COLO668 (cell line): ENCODE measurements around the gene RIN3.
"Not testable (repeated sequence)": the region's sequence is repeated elsewhere in the genome, so short reads cannot be mapped to it uniquely, and the experiment has no call there.

ENCODE experiments used
- DNase-seq: peaks from one replicate; lab custom pipeline; 2025; ENCODE audit not compliant: unreplicated experiment; lab: John Stamatoyannopoulos, UW

RIN3 gene

DNA sequence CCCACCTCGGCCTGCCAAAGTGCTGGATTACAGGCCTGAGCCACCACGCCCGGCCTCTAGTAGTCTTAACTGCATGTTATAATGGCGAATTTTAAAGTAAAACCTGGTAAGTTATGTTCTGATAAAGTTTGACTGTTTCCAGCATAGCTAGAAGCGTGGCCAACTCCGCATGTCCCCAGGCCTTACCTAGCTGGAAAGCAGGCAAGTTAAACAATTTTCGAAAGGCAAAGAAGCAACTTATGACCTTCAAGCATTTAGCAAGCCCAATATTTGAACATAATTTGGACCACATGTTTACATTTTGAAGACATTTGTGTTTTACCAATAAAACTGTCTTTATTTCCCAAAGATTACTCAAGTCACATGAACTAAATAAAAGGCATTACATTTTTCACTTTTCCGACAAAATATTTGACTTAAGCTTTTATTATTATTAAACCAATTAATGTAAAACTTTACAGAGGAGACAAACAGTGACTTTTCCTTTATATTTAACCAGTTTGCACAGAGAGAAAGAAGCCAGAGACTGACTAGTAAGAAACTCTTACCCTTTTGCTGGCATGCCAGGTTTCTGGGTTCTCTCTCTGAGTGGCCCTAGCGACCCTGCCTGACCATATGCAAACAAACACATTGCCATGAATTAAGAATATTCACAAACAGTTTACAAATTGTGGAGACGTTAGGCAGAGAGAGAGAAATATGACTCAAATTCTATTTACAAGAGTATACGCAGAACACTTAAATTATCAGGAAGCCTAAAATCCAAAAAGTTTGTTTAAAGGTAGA lies 106.3 kb downstream of the RIN3 start:
- no peak for DNase-seq

DNA sequence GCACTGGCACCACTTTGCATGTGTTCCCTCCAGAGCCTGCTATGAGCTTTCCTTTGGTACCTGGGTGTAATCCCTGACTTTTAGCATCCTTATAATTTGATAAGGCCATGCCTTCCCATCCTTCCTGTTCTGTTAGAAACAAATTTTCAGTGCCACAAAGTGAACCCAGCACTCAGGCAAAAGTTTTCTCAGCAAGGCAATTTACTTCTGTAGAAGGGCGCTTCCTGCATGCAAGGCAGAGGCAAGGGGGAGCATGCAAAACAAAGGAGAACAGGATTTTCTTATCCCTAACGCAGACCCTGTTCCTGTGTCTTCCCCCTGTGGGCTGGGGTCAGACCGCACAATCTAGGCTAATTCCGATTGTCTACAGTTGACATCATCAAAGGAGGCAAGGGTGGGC lies 108.7 kb downstream of the RIN3 start:
- DNase-seq = no peak

DNA sequence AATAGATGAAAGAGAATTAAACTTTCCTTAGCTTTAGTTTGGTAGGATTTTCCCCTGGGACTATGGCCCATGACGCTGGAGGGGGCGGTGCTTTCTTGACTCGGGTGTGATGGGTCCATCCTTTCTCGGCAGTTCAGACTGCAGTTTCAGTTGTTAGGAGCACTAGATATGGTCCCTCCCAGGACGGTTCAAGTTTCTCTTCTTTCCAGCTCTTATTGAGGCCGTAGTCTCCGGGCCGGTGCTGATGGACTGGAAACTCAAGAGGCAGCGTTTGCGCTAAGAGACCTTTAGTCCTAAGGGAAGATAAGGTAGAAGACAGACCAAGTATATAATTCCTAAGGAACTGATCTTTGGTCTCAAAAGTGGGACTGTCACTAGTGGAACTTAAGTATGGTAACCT lies 111.2 kb downstream of the RIN3 start:
- no peak for DNase-seq

DNA sequence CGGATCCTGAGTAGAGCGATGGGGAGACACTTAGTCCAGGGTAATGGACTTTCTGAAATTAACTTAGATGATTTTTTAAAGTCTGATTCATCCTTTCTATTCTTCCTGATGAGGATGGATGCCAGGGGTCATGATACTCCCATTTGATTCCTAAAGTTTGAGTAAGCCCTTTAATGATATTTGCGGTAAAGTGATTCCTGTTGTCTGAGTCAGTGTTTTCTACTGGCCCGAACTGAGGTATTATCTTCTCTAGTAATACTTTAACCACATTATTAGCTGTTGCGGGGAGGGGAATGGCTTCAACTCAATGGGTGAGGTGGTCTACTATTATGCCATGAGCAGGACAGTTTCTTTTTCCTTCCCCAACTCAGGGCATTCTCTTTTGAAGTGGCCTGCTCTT lies 111.6 kb downstream of the RIN3 start:
- no peak for DNase-seq

DNA sequence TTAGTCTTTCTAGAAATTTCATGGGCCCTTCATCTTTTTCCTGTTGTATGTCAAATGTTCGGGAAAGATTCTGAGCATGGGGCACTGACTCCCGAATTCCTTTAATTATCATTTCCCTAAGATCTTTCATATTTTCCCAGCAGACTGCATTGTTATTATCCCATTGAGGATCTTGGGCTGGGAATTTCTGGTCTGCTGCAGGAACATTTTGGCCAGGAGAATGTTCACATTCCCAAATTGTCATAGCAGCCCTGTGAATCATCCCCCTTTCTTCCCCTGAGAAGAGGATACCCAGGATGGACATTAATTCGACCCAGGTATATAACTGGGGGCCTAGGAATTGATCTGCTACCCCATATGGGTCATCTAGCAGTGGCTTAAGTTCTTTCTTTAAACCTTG lies 112.5 kb downstream of the RIN3 start:
- DNase-seq = no peak

DNA sequence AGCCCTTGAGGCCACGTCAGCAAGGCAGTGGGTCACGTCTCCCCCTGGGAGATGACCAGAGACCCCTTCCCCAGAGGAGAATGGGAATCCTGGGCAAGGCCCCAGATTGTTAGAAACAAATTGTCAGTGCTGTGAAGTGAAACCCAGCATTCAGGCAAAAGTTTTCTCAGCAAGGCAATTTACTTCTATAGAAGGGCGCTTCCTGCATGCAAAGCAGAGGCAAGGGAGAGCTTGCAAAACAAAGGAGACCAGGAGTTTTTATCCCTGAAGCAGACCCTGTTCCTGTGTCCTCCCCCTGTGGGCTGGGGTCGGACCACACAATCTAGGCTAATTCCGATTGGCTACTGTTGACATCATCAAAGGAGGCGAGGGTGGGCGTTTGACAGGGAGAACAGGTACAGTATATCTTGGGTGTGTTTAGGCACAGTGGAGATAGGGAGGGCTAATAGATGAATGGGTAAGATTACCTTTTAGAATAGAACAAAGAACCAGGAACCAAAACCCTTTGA lies 114.2 kb downstream of the RIN3 start:
- no peak for DNase-seq

DNA sequence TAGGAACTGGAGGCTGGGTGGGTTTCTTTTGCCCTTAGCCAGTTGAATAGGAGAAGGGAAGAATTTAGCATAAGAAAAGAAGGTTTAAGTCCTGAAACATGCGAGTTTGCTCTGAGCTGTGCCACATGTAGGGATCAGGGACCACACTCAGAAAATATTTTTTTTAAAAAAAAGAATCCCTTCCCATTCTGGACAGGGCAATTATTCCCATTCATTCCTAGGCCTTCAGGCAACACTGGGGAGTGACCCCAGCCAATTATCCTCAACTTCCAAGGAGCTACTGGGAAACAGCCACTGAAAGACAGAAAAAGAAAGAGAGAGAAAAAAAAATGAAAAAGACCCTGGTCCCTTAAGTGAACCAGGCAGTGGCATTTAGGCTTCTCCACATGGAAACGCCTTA lies 115.1 kb downstream of the RIN3 start:
- DNase-seq = no peak

DNA sequence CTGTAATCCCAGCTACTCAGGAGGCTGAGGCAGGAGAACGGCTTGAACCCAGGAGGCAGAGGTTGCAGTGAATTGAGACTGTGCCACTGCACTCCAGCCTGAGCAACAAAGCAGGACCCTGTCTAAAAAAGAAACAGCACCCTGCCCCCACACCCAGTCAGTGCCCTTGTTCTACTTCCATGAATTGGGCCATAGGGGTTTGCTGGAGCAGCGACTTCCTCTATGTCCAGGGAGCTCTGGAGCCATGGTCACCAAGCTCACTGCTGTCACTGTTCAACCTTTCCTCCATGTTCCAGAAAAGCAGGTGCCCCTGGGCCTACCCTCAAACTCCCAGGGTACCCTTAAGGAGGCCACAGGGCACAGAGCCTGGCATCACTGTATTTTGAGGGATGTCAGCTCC lies 116.8 kb downstream of the RIN3 start:
- DNase-seq = no peak

DNA sequence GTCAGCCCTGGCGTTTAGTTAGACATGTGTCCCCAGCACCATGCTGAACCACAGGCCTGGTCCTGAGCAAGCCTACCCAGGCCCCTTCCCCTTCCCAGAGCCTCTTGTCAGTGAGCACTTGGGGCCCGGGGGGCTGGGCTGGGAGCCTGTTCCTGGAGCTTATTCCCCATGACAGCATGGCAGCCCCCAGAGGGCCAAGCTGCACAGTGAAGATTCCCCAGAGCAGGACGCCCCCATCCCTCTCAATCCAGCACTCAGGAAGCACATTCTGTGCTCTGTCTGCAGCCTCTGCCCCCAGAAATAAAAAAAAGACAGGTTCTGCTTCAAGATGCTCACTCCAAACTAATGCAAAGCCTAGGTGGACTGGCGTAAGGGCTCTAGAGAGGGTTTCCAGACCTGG lies 117.5 kb downstream of the RIN3 start:
- DNase-seq = no peak

DNA sequence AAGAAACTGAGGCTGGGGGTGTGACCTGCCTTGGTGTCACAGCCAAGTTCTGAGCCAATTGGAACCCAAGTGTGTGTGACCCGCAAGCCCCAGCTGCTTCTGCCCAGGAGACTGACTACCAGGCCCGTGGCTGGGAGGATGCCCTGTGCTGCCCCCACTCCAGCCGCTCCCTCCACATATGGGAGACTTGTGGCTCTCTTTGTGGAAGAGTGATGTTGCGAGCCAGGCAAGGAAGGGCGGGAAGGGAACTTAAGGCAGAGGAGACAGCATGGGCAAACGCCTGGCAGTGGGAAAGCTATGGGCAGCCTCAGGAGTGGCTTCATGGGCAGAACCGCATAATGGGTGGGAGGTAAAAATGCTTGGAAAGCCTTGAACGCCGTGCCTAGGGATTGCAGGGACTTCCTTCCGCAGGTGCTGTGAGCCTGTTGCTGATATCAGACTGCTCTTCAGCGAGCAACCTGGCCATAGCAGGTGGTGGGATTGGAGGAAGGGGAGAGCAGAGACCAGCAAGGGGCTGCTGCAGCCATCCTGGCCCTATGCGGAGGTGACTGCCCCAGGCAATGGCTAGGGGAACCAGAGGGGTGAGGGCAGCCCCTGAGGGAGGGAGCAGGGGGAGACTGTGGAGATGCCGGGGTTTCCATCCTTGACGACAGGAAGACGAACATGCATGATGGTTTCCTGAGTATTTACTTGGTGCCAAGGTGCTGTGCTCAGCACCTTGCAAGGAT lies 119.1 kb downstream of the RIN3 start:
- DNase-seq = no peak

DNA sequence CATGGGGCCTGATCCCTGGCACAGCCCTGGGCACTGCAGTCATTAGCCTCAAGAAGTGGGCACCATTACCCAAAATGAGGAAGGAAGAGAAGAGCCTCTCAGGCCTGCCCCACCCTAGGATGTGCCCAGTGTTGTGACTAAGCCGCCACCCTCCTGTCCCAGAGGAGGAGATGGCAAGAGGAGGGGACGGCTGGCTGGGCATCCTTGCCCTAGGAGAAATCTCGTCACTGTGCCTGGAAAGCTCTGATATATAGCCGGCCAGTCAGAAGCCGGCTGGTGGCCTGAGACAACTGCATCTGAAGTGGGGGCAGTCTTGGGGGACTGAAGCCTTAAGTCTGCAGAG lies 119.7 kb downstream of the RIN3 start:
- DNase-seq = no peak

DNA sequence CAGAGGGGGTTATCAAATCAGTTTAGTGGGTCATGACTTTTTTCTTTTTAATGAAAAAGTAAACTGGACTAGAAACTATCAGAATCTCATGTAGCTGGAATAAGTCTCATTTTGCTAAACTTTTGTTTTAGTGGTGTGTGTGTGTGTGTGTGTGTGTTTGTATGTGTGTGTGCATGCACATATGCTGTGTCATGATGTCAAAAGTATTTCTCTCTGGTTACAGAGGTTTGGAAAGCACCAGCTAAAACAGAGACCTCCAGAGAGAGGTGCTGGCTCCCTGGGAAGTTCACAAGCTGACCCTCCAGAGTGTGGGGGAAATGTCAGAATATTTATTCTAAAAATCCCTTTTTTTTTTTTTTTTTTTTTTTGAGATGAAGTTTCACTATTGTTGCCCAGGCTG lies 120.1 kb downstream of the RIN3 start:
- DNase-seq = no peak

DNA sequence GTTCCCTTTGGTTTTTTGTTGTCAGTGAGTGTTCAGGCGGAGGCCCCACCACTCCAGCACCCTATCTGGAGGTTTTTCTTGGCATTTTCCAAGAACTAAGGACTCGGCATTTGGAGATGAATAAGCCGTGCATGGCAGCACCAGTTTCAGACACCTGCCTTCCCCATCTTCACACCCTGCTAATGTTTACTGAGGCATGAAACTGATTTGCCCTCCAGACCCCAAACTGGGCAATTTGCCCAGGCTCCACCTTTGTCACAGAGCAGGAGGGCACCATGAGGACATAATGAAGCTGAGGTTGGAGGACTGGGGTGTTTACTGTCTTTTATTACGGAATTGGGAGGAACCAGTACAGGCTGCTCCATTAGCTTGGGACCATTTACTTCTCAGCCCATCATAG lies 121.5 kb downstream of the RIN3 start:
- DNase-seq = peak; percentile 72

DNA sequence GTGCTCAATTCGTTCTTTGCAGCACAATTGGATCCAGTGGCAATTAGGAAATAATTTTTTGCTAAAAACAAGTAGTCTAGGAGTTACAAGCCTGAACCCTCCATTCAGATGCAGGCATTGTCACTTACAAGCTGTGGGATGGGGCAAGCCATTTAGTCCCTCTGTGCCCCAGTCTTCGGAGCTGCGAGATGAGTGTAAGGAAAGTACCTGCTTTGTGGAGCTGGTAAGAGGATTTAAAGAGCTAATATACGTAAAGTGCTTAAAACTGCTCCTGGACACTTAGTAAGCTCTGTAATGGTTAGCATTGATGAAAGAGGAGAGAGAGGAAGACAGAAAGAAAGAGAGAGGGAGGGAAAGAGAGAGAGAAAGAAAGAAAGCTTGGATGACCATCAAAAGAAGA lies 122.3 kb downstream of the RIN3 start:
- no peak for DNase-seq

DNA sequence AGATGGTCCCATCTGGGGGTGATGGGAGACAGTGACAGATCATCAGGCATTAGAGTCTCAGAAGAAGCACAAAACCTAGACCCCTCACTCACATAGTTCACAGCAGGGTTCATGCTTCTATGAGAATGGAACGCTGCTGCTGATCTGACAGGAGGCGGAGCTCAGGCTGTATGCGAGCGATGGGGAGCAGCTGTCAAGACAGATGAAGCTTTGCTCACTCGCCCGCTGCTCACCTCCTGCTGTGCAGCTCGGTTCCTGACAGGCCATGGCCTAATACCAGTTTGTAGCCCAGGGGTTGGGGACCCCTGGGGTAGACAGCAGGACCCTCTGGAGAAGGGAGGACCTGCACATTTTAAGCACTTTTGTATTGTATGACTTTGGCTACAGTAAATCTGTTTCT lies 123.6 kb downstream of the RIN3 start:
- DNase-seq = peak; percentile 57

DNA sequence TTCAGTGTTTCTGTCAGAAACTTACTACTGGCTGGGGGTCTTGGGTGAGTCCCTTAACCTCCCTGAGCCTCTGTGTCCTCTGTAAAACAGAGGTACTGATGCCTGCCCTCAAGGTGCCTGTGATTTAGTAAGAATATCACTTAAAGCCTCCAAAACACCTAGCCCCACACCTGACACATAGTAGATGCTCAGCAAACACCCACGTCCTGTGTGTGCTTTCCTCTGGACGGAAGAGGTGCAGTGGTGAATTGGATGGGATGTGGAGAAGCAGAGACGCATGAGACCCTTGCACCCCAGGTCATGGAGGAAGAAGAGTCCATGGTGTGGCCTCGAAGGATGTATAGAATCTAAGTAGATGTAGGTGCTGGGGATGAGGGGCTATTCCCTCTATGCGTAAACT lies 124.3 kb downstream of the RIN3 start:
- no peak for DNase-seq

DNA sequence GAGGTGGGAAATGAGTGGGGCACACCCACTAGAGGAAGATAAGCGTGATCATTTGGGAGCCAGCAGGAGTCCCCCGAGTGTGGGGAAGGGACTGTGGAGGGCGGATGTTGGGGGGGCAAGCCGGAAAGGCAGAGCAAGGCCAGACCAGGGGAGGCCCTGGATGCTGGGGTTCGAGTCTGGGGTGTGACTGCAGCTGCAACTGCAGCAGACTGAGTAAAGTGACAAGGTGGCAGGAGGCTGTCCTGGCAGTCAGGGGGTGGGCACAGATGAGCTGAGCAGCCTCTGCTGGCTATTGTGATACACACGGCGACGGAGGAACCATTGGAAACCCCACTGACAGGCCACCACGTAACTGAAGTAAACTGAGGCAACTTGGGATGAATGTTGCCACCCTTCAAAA lies 124.7 kb downstream of the RIN3 start:
- DNase-seq = no peak

DNA sequence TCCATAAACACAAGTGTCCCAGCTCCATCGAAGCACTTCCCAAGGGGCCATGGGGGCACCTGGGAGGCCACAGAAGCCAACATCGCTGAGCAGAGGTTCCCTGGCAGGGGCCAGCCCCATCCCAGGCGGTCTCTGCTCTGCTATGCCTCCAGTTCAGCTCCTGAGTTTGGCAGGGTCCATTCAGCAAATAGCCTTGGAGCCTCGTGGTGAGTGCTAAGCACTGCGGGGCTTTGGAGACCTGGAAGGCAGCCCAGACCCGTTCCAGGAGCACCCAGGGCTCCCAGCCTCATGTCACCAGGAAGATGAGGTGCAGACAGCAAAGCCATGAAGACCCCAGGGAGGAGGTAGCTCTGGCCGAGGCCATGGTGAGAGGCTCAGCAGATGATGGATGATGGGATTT lies 125.3 kb downstream of the RIN3 start:
- no peak for DNase-seq

DNA sequence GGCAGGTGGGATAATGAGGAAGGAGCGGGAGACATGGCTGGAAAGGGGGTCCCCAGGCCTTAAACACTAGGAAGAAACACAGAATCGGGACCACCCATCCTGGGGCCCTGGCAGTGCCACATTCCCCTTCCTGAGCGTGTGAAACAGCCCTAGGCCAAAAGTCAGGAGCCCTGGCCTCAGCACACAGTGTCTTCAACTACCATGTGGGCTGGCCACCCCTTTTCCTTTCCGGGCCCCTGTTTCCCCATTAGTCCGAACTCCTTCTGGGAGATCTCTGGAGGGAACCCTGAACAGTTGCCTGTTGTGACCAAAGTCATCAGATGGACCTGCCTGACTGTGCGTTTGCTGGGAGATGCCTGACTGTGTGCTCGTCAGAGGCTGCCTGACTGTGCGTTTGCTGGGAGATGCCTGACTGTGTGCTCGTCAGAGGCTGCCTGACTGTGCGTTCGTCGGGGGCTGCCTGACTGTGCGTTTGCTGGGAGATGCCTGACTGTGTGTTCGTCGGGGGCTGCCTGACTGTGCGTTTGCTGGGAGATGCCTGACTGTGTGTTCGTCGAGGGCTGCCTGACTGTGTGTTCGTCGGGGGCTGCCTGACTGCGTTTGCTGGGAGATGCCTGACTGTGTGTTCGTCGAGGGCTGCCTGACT lies 126.0 kb downstream of the RIN3 start:
- DNase-seq = not testable (repeated sequence)

DNA sequence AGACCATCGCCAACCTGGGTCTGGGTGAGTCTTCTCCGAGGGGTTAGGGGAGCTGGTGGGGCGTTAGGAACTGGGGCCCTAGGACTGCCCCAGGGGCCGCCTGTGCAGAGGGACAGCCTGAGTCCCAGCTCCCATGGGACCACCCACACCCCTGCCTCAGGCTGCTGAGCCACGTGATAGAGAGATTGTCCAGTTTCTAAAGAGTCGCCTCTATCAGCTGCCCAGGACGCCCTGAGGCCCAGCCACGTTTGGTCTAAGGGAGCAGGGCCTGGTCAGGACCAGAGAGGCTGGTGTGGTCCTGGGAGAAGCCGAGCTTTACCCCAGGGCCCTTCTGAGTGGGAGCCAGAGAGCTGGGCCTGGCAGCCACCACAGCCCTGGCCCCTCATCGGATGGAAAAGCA lies 127.7 kb downstream of the RIN3 start:
- no peak for DNase-seq

DNA sequence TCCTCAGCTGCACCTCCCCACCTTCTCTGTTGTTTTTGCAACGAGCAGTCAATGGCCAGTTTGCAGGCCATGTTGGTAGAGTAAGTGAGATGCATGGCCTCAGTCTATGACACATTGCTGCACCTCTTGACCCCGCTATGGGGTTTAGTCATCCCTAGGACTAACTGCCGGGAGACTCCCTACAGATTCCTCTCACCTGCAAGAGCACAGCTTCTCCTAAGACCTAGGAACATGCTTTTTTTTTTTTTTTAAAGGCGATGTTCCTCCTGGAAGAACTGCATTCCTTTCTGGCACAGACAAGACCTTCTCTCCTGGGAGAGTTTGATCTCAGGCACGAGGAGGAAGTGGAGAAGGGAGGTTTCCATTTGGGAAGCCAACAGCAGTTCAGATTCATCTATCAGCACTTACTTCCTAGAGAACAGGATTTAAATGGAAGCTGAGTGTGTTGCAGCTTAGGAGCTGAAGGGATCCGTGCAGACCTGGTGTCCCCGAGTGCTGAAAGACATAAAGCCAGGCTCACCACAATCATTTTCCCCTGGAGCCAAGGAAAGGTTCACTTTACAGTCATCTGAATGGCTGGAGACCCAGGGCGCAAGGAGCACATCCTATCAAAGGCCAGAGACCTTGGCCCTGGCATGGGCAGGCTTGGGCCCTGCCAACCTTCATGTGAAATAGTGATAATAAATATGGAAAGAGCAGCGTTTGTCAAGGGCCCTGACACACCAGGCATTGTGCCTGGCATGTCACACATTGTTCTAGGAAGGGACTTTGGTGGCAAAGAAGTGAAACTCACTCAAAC lies 130.8 kb downstream of the RIN3 start:
- no peak for DNase-seq
